Astrocyte of the cerebellum (primary cell): Measurements from ENCODE around the gene ESPL1.

ENCODE experiments used
- DNase-seq: peaks from one replicate; pipeline ENCODE4 v3.0.0-alpha.2; 2011; ENCODE audit warnings: low read depth
- H3K4me3 ChIP-seq: 2 replicates; pipeline ENCODE4 v1.5.1; 2011; ENCODE audit warnings: mild to moderate bottlenecking, low read depth, low read length, moderate library complexity
- in situ Hi-C: cut with HindIII; loops from 2 replicates; pipeline ENCODE4 v1.10.0; 2017; ENCODE audit warnings: low sequenced_read_pairs
- TF ChIP-seq, protein P1 (sequence below): IDR thresholded peaks from 2 replicates; pipeline ENCODE4 v1.5.1; 2012; ENCODE audit warnings: low read length, low read depth, moderate library complexity, mild to moderate bottlenecking; ENCODE audit errors: missing control alignments

Gene ESPL1

DNA sequence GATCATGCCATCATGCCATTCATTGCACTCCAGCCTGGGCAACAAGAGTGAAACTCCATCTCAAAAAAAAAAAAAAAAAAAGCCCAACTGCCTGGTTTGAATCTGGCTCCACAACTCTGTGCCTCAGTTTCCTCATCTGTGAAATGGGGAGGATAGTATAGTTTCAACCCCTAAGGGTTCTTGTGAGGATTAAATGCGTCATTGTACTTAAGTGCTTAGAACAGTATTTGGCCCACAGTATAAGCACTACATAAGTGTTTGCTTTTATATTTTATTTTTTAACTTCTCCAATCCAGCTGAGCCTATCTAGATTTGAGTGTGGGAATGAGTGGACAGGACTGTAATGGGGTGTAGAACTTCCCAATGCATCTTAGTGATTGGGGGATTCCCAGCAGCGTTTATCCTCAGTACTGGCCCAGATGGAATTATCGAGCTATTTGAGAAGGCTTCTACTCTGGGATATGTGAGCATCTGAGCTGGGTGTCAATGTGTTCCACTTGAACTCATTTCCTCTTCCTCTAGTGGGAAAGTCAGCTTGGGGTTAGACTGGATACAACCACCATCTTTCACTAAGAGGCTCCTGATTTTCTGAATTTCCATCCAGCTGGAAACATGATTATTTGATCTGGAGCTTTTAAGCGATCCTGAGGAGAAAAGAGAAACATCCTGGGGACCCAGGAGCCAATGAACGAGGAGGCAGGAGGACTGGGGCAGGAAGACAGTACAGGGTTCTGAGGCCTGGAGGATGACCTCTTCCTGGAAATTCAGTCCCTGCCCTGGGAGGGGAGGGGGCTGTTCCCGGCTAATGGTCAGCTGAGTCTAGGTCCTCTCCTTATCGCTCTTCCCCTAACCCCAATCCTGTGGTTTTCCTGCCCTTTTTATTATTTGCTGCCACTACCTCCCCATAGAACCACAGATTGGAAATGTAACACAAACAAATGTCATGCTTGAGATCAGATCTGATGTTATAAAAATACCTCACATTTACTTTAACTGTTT, 9.3 kb upstream of the ESPL1 start:
- no peak for DNase-seq
- in situ Hi-C loops: no loop called here
- no peak overlapping the region for H3K4me3 ChIP-seq
- TF ChIP-seq, protein P1, sequence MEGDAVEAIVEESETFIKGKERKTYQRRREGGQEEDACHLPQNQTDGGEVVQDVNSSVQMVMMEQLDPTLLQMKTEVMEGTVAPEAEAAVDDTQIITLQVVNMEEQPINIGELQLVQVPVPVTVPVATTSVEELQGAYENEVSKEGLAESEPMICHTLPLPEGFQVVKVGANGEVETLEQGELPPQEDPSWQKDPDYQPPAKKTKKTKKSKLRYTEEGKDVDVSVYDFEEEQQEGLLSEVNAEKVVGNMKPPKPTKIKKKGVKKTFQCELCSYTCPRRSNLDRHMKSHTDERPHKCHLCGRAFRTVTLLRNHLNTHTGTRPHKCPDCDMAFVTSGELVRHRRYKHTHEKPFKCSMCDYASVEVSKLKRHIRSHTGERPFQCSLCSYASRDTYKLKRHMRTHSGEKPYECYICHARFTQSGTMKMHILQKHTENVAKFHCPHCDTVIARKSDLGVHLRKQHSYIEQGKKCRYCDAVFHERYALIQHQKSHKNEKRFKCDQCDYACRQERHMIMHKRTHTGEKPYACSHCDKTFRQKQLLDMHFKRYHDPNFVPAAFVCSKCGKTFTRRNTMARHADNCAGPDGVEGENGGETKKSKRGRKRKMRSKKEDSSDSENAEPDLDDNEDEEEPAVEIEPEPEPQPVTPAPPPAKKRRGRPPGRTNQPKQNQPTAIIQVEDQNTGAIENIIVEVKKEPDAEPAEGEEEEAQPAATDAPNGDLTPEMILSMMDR: no peak

DNA sequence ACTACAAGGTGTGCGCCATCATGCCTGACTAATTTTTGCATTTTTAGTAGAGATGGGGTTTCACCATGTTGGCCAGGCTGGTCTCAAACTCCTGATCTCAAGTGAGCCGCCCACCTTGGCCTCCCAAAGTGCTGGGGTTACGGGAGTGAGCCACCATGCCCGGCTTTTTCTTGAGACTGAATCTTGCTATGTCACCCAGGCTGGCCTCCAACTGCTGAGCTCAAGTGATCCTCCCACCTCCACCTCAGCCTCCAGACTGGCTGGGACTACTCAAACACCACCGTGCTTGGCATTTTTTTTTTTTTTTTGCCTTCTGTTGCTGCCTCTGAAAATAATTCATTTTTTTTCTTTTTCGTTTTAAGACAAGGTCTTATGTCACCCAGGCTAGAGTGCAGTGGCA, 8.2 kb upstream of the ESPL1 start:
- no peak for DNase-seq
- no peak overlapping the region for H3K4me3 ChIP-seq
- in situ Hi-C loops: loop anchor here (10.0 kb wide), 1 partner anchor 125 kb away; no protein-coding TSS in a partner anchor
- TF ChIP-seq, protein P1: no peak

DNA sequence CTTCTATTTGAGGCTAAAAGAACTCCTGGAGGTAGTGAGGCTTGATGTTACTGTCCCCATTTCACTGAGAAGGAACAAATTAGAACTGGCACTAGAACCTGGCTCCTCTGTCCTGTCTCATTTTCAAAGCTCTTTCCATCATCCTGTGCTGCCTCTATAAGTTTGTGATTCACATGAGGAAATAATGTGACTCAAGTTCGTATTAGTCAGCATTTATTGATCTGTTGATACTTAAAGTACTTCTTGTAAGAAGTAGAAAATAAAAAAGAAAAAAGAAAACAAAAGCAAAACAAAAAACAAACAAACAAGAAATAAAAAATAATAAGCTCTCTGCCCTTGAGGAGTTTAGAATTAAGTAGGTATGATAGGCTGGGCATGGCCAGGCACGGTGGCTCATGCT, 2.3 kb upstream of the ESPL1 start:
- in situ Hi-C loops: loop anchor here (10.0 kb wide), 1 partner anchor 131 kb away; no protein-coding TSS in a partner anchor
- DNase-seq: no peak

DNA sequence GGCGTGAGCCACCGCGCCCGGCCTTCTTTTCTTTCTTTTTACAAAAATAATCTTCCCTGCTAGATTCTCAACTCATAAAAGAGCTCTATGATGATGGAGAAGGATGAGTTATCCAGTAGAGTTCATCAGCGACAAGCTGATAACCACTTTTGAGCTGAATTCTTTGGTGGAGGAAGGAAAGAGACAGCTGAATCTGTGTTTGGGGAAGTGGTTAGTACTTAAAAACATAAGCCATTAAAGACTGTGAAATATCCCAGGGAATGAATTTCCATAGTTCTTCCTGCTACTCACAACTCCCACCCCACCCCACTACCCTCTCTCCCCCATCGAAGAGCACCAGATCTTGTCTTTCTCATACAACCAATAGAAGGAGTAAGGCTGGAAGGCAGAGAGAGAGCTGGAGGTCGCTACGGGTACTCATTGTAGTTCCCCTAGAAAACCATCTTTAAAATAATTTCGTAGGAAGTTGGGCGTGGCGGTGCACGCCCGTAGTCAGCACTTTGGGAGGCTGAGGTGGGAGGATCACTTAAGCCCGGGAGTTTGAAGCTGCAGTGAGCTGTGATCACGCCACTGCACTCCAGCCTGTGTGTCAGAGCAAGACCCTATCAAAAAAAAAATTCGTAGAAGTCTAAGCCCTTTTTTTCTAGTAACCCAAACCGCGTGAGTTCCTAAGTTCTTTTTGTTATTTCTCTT, 647 bp upstream of the ESPL1 start:
- DNase-seq: no peak
- TF ChIP-seq, protein P1: no peak
- in situ Hi-C loops: loop anchor here (10.0 kb wide), 1 partner anchor 133 kb away; no protein-coding TSS in a partner anchor
- H3K4me3 ChIP-seq: peak overlapping the region; percentile 78

More for the DNA sequence above, 2.3 kb upstream of the ESPL1 start:
- no peak overlapping the region for H3K4me3 ChIP-seq
- TF ChIP-seq, protein P1: no peak

DNA sequence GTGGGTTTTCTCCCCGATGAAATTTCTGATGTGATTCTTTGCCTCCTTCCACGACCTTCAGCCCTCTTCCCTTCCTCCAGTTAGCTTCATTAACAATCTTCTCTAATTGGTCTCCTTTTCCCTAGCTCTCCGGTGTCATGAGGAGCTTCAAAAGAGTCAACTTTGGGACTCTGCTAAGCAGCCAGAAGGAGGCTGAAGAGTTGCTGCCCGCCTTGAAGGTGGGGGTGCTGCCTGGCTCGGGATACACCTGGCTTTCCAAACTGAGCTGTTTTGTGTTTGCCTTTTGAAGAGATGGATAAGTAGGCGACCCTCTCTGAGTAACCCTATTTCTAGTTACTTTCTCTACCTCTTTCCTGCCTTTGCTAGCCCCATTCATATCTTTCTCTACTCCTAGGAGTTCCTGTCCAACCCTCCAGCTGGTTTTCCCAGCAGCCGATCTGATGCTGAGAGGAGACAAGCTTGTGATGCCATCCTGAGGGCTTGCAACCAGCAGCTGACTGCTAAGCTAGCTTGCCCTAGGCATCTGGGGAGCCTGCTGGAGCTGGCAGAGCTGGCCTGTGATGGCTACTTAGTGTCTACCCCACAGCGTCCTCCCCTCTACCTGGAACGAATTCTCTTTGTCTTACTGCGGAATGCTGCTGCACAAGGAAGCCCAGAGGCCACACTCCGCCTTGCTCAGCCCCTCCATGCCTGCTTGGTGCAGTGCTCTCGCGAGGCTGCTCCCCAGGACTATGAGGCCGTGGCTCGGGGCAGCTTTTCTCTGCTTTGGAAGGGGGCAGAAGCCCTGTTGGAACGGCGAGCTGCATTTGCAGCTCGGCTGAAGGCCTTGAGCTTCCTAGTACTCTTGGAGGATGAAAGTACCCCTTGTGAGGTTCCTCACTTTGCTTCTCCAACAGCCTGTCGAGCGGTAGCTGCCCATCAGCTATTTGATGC, 797 bp downstream of the ESPL1 start:
- TF ChIP-seq, protein P1: no peak
- DNase-seq: no peak
- in situ Hi-C loops: loop anchor here (10.0 kb wide), 1 partner anchor 134 kb away; no protein-coding TSS in a partner anchor
- peak overlapping the region; percentile 78 for H3K4me3 ChIP-seq

DNA sequence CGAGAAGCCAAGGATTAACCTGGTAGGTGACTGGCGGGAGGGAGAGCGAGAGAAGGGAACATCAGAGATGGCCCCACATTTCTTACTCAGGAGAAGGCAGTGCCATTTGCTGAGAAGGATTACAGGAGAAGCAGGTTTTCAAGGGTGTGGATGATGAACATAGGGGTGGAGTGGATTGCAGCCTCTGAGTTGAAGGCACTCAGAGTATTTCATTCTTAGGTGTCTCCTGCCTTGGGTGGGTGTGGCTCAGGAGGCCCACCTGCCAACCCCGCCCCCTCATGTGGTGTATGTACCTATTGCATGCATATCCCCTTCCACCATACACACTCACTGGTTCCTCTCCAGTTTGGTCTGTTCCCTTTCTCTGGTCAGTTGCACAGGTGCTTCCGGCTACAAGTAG, 6.3 kb downstream of the ESPL1 start:
- TF ChIP-seq, protein P1: no peak
- no peak for DNase-seq
- in situ Hi-C loops: no loop called here
- H3K4me3 ChIP-seq: no peak overlapping the region
